Ectodermal cell (in vitro differentiated cells): ENCODE results near the gene PALD1.
A peak's percentile ranks its signal among the peaks of the same experiment; 100 is the strongest.

Experiments used
- H3K27ac ChIP-seq: 2 replicates; pipeline ENCODE4 v1.7.0; 2013; ENCODE audit warnings: mild to moderate bottlenecking, low read depth, low read length; ENCODE audit not compliant: insufficient read depth, poor library complexity, severe bottlenecking
- H3K27me3 ChIP-seq: 2 replicates; pipeline ENCODE4 v1.7.0; 2013; ENCODE audit warnings: mild to moderate bottlenecking, low read length; ENCODE audit not compliant: insufficient read depth, control insufficient read depth, poor library complexity, severe bottlenecking
- H3K36me3 ChIP-seq: one replicate; pipeline ENCODE4 v1.7.0; 2013; ENCODE audit warnings: low read length; ENCODE audit not compliant: control insufficient read depth, insufficient read depth
- H3K4me1 ChIP-seq: one replicate; pipeline ENCODE4 v1.7.0; 2013; ENCODE audit warnings: low read length; ENCODE audit not compliant: control insufficient read depth, insufficient read depth
- H3K4me3 ChIP-seq: 2 replicates; pipeline ENCODE4 v1.7.0; 2013; ENCODE audit warnings: low read depth, low read length, control low read depth; ENCODE audit not compliant: insufficient read depth
- H3K9me3 ChIP-seq: 2 replicates; pipeline ENCODE4 v1.7.0; 2013; ENCODE audit warnings: mild to moderate bottlenecking, low read length, moderate library complexity; ENCODE audit not compliant: control insufficient read depth
- WGBS, 2 experiments: methylation state at CpG; one replicate each; pipeline ENCODE4 v1.1.7; 2013; ENCODE audit warnings: missing lambda C conversion rate in 2 of 2; 5-methylcytosine and 5-hydroxymethylcytosine counted together

Gene PALD1

GRCh38 chr10:70441161-70441894 is 37.2 kb upstream of the PALD1 start, which contains the start of gene NODAL:
Gene NODAL, minus strand, starts transcription at chr10:70441681. Its CDS starts 14 bp downstream, at chr10:70441667.
- H3K36me3 ChIP-seq = no peaks in the 10 kb centered on the region
- no peaks in the 10 kb centered on the region for H3K9me3 ChIP-seq
- H3K27ac ChIP-seq = no peak within 1 kb of the TSS
- peaks cover 8% of the 10 kb centered on the region for H3K4me1 ChIP-seq
- peaks cover 68% of the 10 kb centered on the region for H3K27me3 ChIP-seq
- H3K4me3 ChIP-seq = peak within 1 kb of the TSS; percentile 8
- WGBS, 2 experiments = 2% methylated on average over 60 of the region's 60 CpGs

- no peak overlapping the region for H3K27ac ChIP-seq
- no peak overlapping the region for H3K4me3 ChIP-seq
- peaks cover 68% of the 10 kb centered on the region for H3K27me3 ChIP-seq
- H3K36me3 ChIP-seq = no peaks in the 10 kb centered on the region
- H3K9me3 ChIP-seq = no peaks in the 10 kb centered on the region
- H3K4me1 ChIP-seq = peaks cover 8% of the 10 kb centered on the region
- WGBS, 2 experiments = 8 to 10% methylated on average over 12 of the region's 12 CpGs
These were observed 36.7 kb upstream of the PALD1 start for GRCh38 chr10:70441895-70442309.

GRCh38 chr10:70442332-70442988 is 36.1 kb upstream of the PALD1 start:
- 39 to 44% methylated on average over 6 of the region's 6 CpGs for WGBS, 2 experiments

GRCh38 chr10:70444744-70445143 is 33.8 kb upstream of the PALD1 start:
- Histone ChIP-seq H3K4me1 (peaks cover 8% of the 10 kb centered on the region), H3K27ac (no peak overlapping the region), H3K4me3 (no peak overlapping the region), H3K36me3 (no peaks in the 10 kb centered on the region), H3K9me3 (no peaks in the 10 kb centered on the region), H3K27me3 (peaks cover 45% of the 10 kb centered on the region)
- WGBS, 2 experiments = 90 to 94% methylated on average over 4 of the region's 4 CpGs

More at GRCh38 chr10:70442332-70442988, 36.1 kb upstream of the PALD1 start:
- peaks cover 67% of the 10 kb centered on the region for H3K27me3 ChIP-seq
- no peak overlapping the region for H3K4me3 ChIP-seq
- H3K9me3 ChIP-seq = no peaks in the 10 kb centered on the region
- no peaks in the 10 kb centered on the region for H3K36me3 ChIP-seq
- peaks cover 8% of the 10 kb centered on the region for H3K4me1 ChIP-seq
- no peak overlapping the region for H3K27ac ChIP-seq

DNA sequence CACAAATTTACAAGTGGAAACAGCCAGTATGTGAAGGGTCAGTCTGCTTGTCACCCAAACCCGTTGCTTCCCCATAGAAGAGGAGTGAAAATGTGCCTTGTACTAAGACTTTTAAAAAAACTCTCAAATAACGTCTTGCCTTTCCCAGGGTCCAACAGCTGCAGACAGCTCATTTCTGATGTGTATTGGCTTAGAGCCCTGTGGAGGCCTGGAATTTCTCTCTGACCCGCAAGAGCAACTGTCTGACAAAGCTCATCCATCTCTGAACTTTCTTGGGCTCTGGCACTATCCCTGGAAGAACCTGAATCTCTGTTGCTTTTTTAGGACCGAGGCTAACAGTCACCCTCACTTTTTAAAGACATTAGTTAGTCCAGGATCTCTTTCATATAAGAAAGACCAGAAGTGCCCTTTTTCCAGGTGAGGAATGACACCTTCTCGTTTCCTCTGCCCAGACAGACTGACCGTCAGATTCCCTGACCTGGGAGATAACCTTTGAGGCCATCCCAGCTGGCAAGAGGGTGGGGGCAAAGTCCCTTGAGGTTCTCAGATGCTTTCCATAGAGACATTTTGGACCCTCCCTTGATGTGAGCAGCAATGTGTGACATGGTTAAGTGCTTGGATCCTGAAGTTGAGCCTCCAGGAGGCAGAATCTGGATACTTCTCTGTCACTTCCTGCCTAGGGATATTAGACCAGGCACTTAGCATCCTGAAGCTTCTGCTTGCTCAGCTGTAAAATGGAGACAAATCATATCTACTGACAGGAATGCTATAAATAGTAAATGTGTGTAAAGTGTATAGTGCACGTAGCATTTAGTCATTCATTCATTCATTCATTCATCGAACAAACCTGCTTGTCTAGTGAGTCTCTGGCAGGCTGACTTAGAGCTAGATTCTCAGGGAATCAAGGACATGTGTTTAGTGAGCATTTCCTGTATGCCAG is 32.6 kb upstream of the PALD1 start:
- no peaks in the 10 kb centered on the region for H3K36me3 ChIP-seq
- peaks cover 32% of the 10 kb centered on the region for H3K27me3 ChIP-seq
- H3K27ac ChIP-seq = no peak overlapping the region
- peaks cover 11% of the 10 kb centered on the region for H3K4me1 ChIP-seq
- 77 to 80% methylated on average over 7 to 8 of the region's 8 CpGs for WGBS, 2 experiments
- H3K9me3 ChIP-seq = no peaks in the 10 kb centered on the region
- no peak overlapping the region for H3K4me3 ChIP-seq

DNA sequence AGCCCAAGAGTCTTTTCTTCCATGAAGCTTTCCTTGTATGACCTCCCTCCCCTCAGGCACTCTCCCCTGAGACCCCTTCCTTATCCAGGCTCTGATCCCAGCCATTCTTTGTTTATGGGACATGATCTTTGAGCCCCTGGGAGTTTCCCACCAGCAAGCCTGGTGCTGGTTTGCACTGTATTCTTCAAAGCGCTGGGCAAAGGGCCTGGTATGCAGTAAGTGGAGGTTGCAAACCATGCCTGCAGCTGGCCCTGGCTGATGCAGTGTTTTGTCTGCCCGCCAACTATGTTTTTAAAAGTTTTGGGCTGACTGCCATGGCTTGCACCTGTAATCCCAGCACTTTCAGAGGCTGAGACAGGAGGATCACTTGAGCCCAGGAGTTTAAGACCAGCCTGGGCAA is 30.3 kb upstream of the PALD1 start:
- H3K4me1 ChIP-seq = peaks cover 6% of the 10 kb centered on the region
- H3K36me3 ChIP-seq = no peaks in the 10 kb centered on the region
- no peak overlapping the region for H3K27ac ChIP-seq
- H3K9me3 ChIP-seq = no peaks in the 10 kb centered on the region
- peaks cover 10% of the 10 kb centered on the region for H3K27me3 ChIP-seq
- H3K4me3 ChIP-seq = no peak overlapping the region
- 84 to 90% methylated on average over 2 of the region's 2 CpGs for WGBS, 2 experiments

GRCh38 chr10:70455213-70455630 is 23.3 kb upstream of the PALD1 start:
- Histone ChIP-seq H3K36me3 (no peaks in the 10 kb centered on the region), H3K27ac (no peak overlapping the region), H3K27me3 (peaks cover 55% of the 10 kb centered on the region), H3K9me3 (no peaks in the 10 kb centered on the region), H3K4me3 (no peak overlapping the region), H3K4me1 (peaks cover 9% of the 10 kb centered on the region)
- WGBS, 2 experiments = 38 to 44% methylated on average over 6 of the region's 6 CpGs

- Histone ChIP-seq H3K36me3 (no peaks in the 10 kb centered on the region), H3K4me3 (no peak overlapping the region), H3K9me3 (no peaks in the 10 kb centered on the region), H3K27me3 (peaks cover 61% of the 10 kb centered on the region), H3K27ac (no peak overlapping the region), H3K4me1 (peaks cover 4% of the 10 kb centered on the region)
- WGBS, 2 experiments = 19 to 23% methylated on average over 8 of the region's 8 CpGs
These were observed 22.4 kb upstream of the PALD1 start for GRCh38 chr10:70456164-70456563.

- peaks cover 3% of the 10 kb centered on the region for H3K4me1 ChIP-seq
- peak overlapping the region; percentile 21 for H3K4me3 ChIP-seq
- no peak overlapping the region for H3K27ac ChIP-seq
- WGBS, 2 experiments = 28 to 32% methylated on average over 17 of the region's 17 CpGs
- no peaks in the 10 kb centered on the region for H3K36me3 ChIP-seq
- H3K27me3 ChIP-seq = peaks cover 63% of the 10 kb centered on the region
- no peaks in the 10 kb centered on the region for H3K9me3 ChIP-seq
These were observed 20.7 kb upstream of the PALD1 start for GRCh38 chr10:70457759-70458305.
